Mucosa of rectum (tissue), 2 donors: Measurements from ENCODE around the gene RSPH9.
"Not testable (repeated sequence)": the region's sequence is repeated elsewhere in the genome, so short reads cannot be mapped to it uniquely, and the experiment has no call there.

Experiments
- H3K27ac ChIP-seq, 2 donors: one replicate each; pipeline ENCODE4 v1.7.0; 2013; ENCODE audit warnings: inconsistent platforms in 2 of 2, low read depth in 2 of 2, low read length in 2 of 2
- H3K27me3 ChIP-seq, 2 donors: one replicate each; pipeline ENCODE4 v1.7.0; 2013; ENCODE audit warnings: low read length in 2 of 2; ENCODE audit not compliant: control insufficient read depth in 2 of 2, insufficient read depth in 2 of 2
- H3K36me3 ChIP-seq, 2 donors: one replicate each; pipeline ENCODE4 v1.7.0; 2013; ENCODE audit warnings: low read length in 2 of 2; ENCODE audit not compliant: control insufficient read depth in 2 of 2, insufficient read depth in 2 of 2
- H3K4me1 ChIP-seq, 2 donors: one replicate each; pipeline ENCODE4 v1.7.0; 2013; ENCODE audit warnings: low read length in 2 of 2, mild to moderate bottlenecking in 1 of 2; ENCODE audit not compliant: control insufficient read depth in 2 of 2, insufficient read depth in 2 of 2
- H3K4me3 ChIP-seq, 2 donors: one replicate each; pipeline ENCODE4 v1.7.0; 2013; ENCODE audit warnings: low read length in 2 of 2
- H3K9ac ChIP-seq, 2 donors: one replicate each; pipeline ENCODE4 v1.7.0; 2013; ENCODE audit warnings: low read length in 2 of 2, low read depth in 1 of 2, mild to moderate bottlenecking in 1 of 2
- H3K9me3 ChIP-seq, 2 donors: one replicate each; pipeline ENCODE4 v1.7.0; 2013; ENCODE audit warnings: low read length in 2 of 2; ENCODE audit not compliant: control insufficient read depth in 2 of 2
- donor health status: healthy.
- donor health status: Normal muscosa, but diverticular disease.

The RSPH9 gene

GRCh38 chr6:43628393-43629103 lies 16.3 kb upstream of the RSPH9 start:
- H3K9ac ChIP-seq: peak overlapping the region; percentile 94 to 96
- no peaks in the 10 kb centered on the region for H3K9me3 ChIP-seq
- peak overlapping the region; percentile 92 to 93 for H3K4me3 ChIP-seq
- H3K27me3 ChIP-seq: no peaks in the 10 kb centered on the region
- H3K36me3 ChIP-seq: peaks cover 25 to 32% of the 10 kb centered on the region in 2 donors
- H3K27ac ChIP-seq: peak overlapping the region; percentile 86 to 88
- H3K4me1 ChIP-seq: peaks cover 16 to 17% of the 10 kb centered on the region in 2 donors

GRCh38 chr6:43629104-43629504 lies 15.7 kb upstream of the RSPH9 start, which contains the start of gene GTPBP2:
GTPBP2 (minus strand) TSS chr6:43629264; CDS start chr6:43629162, 102 bp downstream.
- peaks cover 21 to 27% of the 10 kb centered on the region in 2 donors for H3K36me3 ChIP-seq
- H3K27ac ChIP-seq: peak within 1 kb of the TSS; percentile 96 to 99
- peak within 1 kb of the TSS; percentile 96 for H3K9ac ChIP-seq
- no peaks in the 10 kb centered on the region for H3K9me3 ChIP-seq
- peak within 1 kb of the TSS; percentile 93 to 95 for H3K4me3 ChIP-seq
- H3K27me3 ChIP-seq: no peaks in the 10 kb centered on the region
- peaks cover 16 to 17% of the 10 kb centered on the region in 2 donors for H3K4me1 ChIP-seq

GRCh38 chr6:43629505-43630300 lies 15.1 kb upstream of the RSPH9 start:
- peak overlapping the region; percentile 63 to 95 for H3K4me3 ChIP-seq
- peak overlapping the region; percentile 94 to 96 for H3K9ac ChIP-seq
- peak overlapping the region; percentile 96 to 99 for H3K27ac ChIP-seq
- H3K27me3 ChIP-seq: no peaks in the 10 kb centered on the region
- peaks cover 16 to 17% of the 10 kb centered on the region in 2 donors for H3K4me1 ChIP-seq
- H3K36me3 ChIP-seq: peaks cover 15 to 21% of the 10 kb centered on the region in 2 donors
- no peaks in the 10 kb centered on the region for H3K9me3 ChIP-seq

- H3K4me1 ChIP-seq: peaks cover 22 to 23% of the 10 kb centered on the region in 2 donors
- H3K4me3 ChIP-seq: no peak overlapping the region
- H3K27me3 ChIP-seq: no peaks in the 10 kb centered on the region
- no peak overlapping the region for H3K27ac ChIP-seq
- H3K9ac ChIP-seq: no peak overlapping the region
- H3K9me3 ChIP-seq: no peaks in the 10 kb centered on the region
- H3K36me3 ChIP-seq: peaks cover 3 to 7% of the 10 kb centered on the region in 2 donors
These were observed 13.7 kb upstream of the RSPH9 start for GRCh38 chr6:43630980-43631619.

- not testable (repeated sequence) for H3K4me3 ChIP-seq, H3K9ac ChIP-seq, H3K9me3 ChIP-seq, H3K27me3 ChIP-seq, H3K27ac ChIP-seq, H3K36me3 ChIP-seq
- peaks cover 23 to 24% of the 10 kb centered on the region in 2 donors for H3K4me1 ChIP-seq
These were observed 11.8 kb upstream of the RSPH9 start for GRCh38 chr6:43633002-43633401.

- peaks cover 24 to 27% of the 10 kb centered on the region in 2 donors for H3K4me1 ChIP-seq
- no peaks in the 10 kb centered on the region for H3K9me3 ChIP-seq
- no peaks in the 10 kb centered on the region for H3K27me3 ChIP-seq
- no peak overlapping the region for H3K9ac ChIP-seq
- H3K4me3 ChIP-seq: peak overlapping the region in 1 of 2 donors; percentile 99
- peak overlapping the region in 1 of 2 donors; percentile 88 for H3K27ac ChIP-seq
- H3K36me3 ChIP-seq: peaks cover 10 to 11% of the 10 kb centered on the region in 2 donors
These were observed 10.0 kb upstream of the RSPH9 start for GRCh38 chr6:43634702-43635303.

GRCh38 chr6:43635387-43636307 lies 9.2 kb upstream of the RSPH9 start, which contains the start of gene MAD2L1BP:
MAD2L1BP (plus strand) TSS chr6:43635840; CDS start chr6:43635876, 36 bp downstream.
- Histone ChIP-seq H3K4me1 (peaks cover 18 to 22% of the 10 kb centered on the region in 2 donors), H3K27me3 (no peaks in the 10 kb centered on the region), H3K4me3 (peak within 1 kb of the TSS; percentile 99), H3K9ac (peak within 1 kb of the TSS; percentile 95 to 97), H3K27ac (peak within 1 kb of the TSS; percentile 84 to 88), H3K36me3 (peaks cover 19 to 20% of the 10 kb centered on the region in 2 donors), H3K9me3 (no peaks in the 10 kb centered on the region)

GRCh38 chr6:43636308-43636659 lies 8.6 kb upstream of the RSPH9 start:
- Histone ChIP-seq H3K36me3 (peaks cover 21 to 24% of the 10 kb centered on the region in 2 donors), H3K9me3 (no peaks in the 10 kb centered on the region), H3K27me3 (no peaks in the 10 kb centered on the region), H3K27ac (peak overlapping the region; percentile 84 to 88), H3K9ac (peak overlapping the region; percentile 95 to 97), H3K4me1 (peaks cover 18 to 22% of the 10 kb centered on the region in 2 donors), H3K4me3 (peak overlapping the region; percentile 99)
